SK-N-SH (cell line): ENCODE results near the gene MLC1. TPM values are rescaled to one million over a fixed set of nuclear protein-coding genes. Genes with fewer than 3 reads are reported as not detected.
A peak's percentile ranks its signal among the peaks of the same experiment; 100 is the strongest.

Source experiments
- CTCF ChIA-PET: fragments of 300-600, 350-600 bp; formaldehyde crosslinking; extraction: SDS; loops from one replicate; lab custom pipeline; 2021; lab: Yijun Ruan, JAX
- POLR2A ChIA-PET: fragments of 350-600 bp; sonication (Branson Sonifier 250); formaldehyde crosslinking; extraction: SDS; loops from one replicate; lab custom pipeline; 2020; ENCODE audit warnings: antibody characterized with exemption, inconsistent platforms; lab: Yijun Ruan, JAX
- DNase-seq: peaks from one replicate; pipeline ENCODE4 v3.0.0; 2012
- H2AFZ ChIP-seq: fragments of 200-600 bp; sonication (generic); 2 replicates; pipeline ENCODE4 v1.8.1; 2016; ENCODE audit warnings: antibody characterized with exemption, mild to moderate bottlenecking, low read depth
- H3F3A ChIP-seq: fragments of 200-600 bp; sonication (generic); replicated peaks from 2 replicates; pipeline ENCODE3; 2016; ENCODE audit warnings: antibody characterized with exemption, mild to moderate bottlenecking; ENCODE audit not compliant: insufficient read depth
- H3K27ac ChIP-seq, 2 experiments: fragments of 200-500 bp in 1 of 2; fragments of 200-600 bp in 1 of 2; sonication (Bioruptor generic) in 1 of 2; sonication (generic), shearing (Covaris generic) in 1 of 2; 2 replicates each; pipeline versions ENCODE4 v1.5.1 to v1.6.1; 2014 to 2016; ENCODE audit warnings: low read depth in 2 of 2, inconsistent platforms in 1 of 2, low read length in 1 of 2, mild to moderate bottlenecking in 1 of 2, mixed read lengths in 1 of 2
- H3K27me3 ChIP-seq: fragments of 200-600 bp; sonication (generic), shearing (Covaris generic); 2 replicates; pipeline ENCODE4 v1.6.1; 2016; ENCODE audit warnings: mixed run types; ENCODE audit not compliant: insufficient read depth
- H3K36me3 ChIP-seq, 2 experiments: fragments of 200-500 bp in 1 of 2; fragments of 200-600 bp in 1 of 2; sonication (Bioruptor generic) in 1 of 2; sonication (generic) in 1 of 2; replicated peaks in 1 of 2; 2 replicates each; pipeline versions ENCODE3 to v1.5.1; 2014 to 2016; ENCODE audit warnings: low read length in 1 of 2, mild to moderate bottlenecking in 1 of 2; ENCODE audit not compliant: insufficient read depth in 2 of 2, control insufficient read depth in 1 of 2
- H3K4me1 ChIP-seq, 2 experiments: fragments of 200-500 bp in 1 of 2; fragments of 200-600 bp in 1 of 2; sonication (Bioruptor generic) in 1 of 2; sonication (generic), shearing (Covaris generic) in 1 of 2; 2 replicates each; pipeline versions ENCODE4 v1.5.1 to v1.6.1; 2014 to 2016; ENCODE audit warnings: low read depth in 1 of 2, low read length in 1 of 2, mixed run types in 1 of 2; ENCODE audit not compliant: insufficient read depth in 2 of 2, control insufficient read depth in 1 of 2
- H3K4me2 ChIP-seq: fragments of 200-600 bp; sonication (generic), shearing (Covaris generic); 2 replicates; pipeline ENCODE4 v1.6.1; 2017; ENCODE audit warnings: mixed run types
- H3K4me3 ChIP-seq, 2 experiments: fragments of 200-500 bp in 1 of 2; fragments of 200-600 bp in 1 of 2; sonication (Bioruptor generic) in 1 of 2; sonication (generic), shearing (Covaris generic) in 1 of 2; 2 replicates each; pipeline versions ENCODE4 v1.5.1 to v1.8.1; 2014 to 2016; ENCODE audit warnings: low read depth in 2 of 2, inconsistent platforms in 1 of 2, low read length in 1 of 2, mild to moderate bottlenecking in 1 of 2, mixed read lengths in 1 of 2, moderate library complexity in 1 of 2
- H3K79me2 ChIP-seq: fragments of 200-600 bp; sonication (generic); 2 replicates; pipeline ENCODE4 v1.8.1; 2017; ENCODE audit warnings: mild to moderate bottlenecking; ENCODE audit not compliant: insufficient read depth
- H3K9ac ChIP-seq: fragments of 200-600 bp; sonication (generic); 2 replicates; pipeline ENCODE4 v1.6.1; 2017; ENCODE audit warnings: mixed run types
- H3K9me2 ChIP-seq: fragments of 200-600 bp; sonication (generic); 2 replicates; pipeline ENCODE4 v1.6.1; 2017; ENCODE audit warnings: mixed run types
- H3K9me3 ChIP-seq: fragments of 200-600 bp; sonication (generic); 2 replicates; pipeline ENCODE4 v1.6.1; 2017; ENCODE audit warnings: mixed run types, mild to moderate bottlenecking, moderate library complexity
- H4K20me1 ChIP-seq: fragments of 200-600 bp; sonication (generic); 2 replicates; pipeline ENCODE4 v1.6.1; 2017; ENCODE audit warnings: mild to moderate bottlenecking, mixed run types; ENCODE audit not compliant: insufficient read depth
- EP300 ChIP-seq, 2 experiments: IDR thresholded peaks; 2 replicates each; pipeline versions ENCODE4 v1.4.0 to v1.6.1; 2012; ENCODE audit warnings: borderline replicate concordance in 1 of 2, low read depth in 1 of 2, low read length in 1 of 2
- GABPA ChIP-seq: IDR thresholded peaks from 2 replicates; pipeline ENCODE4 v1.4.0; 2012; ENCODE audit warnings: low read depth, mild to moderate bottlenecking
- GATA2 ChIP-seq: sonication (generic); formaldehyde crosslinking; IDR thresholded peaks from 2 replicates; pipeline ENCODE4 v1.5.0; 2020; ENCODE audit warnings: mild to moderate bottlenecking, missing genetic modification reagents
- MEF2A ChIP-seq: IDR thresholded peaks from 2 replicates; pipeline ENCODE4 v1.4.0; 2012; ENCODE audit warnings: low read depth, borderline replicate concordance
- POLR2AphosphoS5 ChIP-seq: IDR thresholded peaks from 2 replicates; pipeline ENCODE4 v1.6.1; 2012; ENCODE audit warnings: low read depth, low read length
- RXRA ChIP-seq: IDR thresholded peaks from 2 replicates; pipeline ENCODE4 v1.4.0; 2012; ENCODE audit warnings: low read depth, mild to moderate bottlenecking, borderline replicate concordance
- SIN3A ChIP-seq: IDR thresholded peaks from 2 replicates; pipeline ENCODE4 v1.6.1; 2012; ENCODE audit warnings: low read depth, mild to moderate bottlenecking, low read length, moderate library complexity, borderline replicate concordance
- TEAD4 ChIP-seq: IDR thresholded peaks from 2 replicates; pipeline ENCODE4 v1.4.0; 2012; ENCODE audit warnings: mild to moderate bottlenecking, borderline replicate concordance; ENCODE audit not compliant: insufficient read depth
- YY1 ChIP-seq: IDR thresholded peaks from 2 replicates; pipeline ENCODE4 v1.4.0; 2012; ENCODE audit warnings: low read depth, mild to moderate bottlenecking
- WGBS: methylation state at CpG from one replicate; pipeline ENCODE4 v1.1.6; 2017; ENCODE audit warnings: low lambda C conversion rate; 5-methylcytosine and 5-hydroxymethylcytosine counted together
- polyA plus RNA-seq, 3 experiments: library from polyadenylated mRNA; depleted of rRNA; stranded (reverse); fragments of >200 nt; gene quantifications; 2 replicates each; pipeline ENCODE4 v1.2.3, GENCODE V29; 2012
- TF ChIP-seq, protein P1 (sequence below): fragments of 150-350 bp; IDR thresholded peaks from 2 replicates; pipeline ENCODE4 v1.6.1; 2016; ENCODE audit warnings: mild to moderate bottlenecking, low read depth, low read length
- TF ChIP-seq, protein P2 (sequence below): IDR thresholded peaks from 2 replicates; pipeline ENCODE4 v1.4.0; 2012; ENCODE audit warnings: low read depth, borderline replicate concordance
- TF ChIP-seq, protein P3 (sequence below): IDR thresholded peaks from 2 replicates; pipeline ENCODE4 v1.6.1; 2012; ENCODE audit warnings: mild to moderate bottlenecking, low read depth, low read length, moderate library complexity
- TF ChIP-seq, protein P4 (sequence below): IDR thresholded peaks from 2 replicates; pipeline ENCODE4 v1.4.0; 2012; ENCODE audit warnings: low read depth, borderline replicate concordance

MLC1 gene
- polyA plus RNA-seq, 1 of the 3 experiments (the other 2 are of a cell fraction): not detected

DNA sequence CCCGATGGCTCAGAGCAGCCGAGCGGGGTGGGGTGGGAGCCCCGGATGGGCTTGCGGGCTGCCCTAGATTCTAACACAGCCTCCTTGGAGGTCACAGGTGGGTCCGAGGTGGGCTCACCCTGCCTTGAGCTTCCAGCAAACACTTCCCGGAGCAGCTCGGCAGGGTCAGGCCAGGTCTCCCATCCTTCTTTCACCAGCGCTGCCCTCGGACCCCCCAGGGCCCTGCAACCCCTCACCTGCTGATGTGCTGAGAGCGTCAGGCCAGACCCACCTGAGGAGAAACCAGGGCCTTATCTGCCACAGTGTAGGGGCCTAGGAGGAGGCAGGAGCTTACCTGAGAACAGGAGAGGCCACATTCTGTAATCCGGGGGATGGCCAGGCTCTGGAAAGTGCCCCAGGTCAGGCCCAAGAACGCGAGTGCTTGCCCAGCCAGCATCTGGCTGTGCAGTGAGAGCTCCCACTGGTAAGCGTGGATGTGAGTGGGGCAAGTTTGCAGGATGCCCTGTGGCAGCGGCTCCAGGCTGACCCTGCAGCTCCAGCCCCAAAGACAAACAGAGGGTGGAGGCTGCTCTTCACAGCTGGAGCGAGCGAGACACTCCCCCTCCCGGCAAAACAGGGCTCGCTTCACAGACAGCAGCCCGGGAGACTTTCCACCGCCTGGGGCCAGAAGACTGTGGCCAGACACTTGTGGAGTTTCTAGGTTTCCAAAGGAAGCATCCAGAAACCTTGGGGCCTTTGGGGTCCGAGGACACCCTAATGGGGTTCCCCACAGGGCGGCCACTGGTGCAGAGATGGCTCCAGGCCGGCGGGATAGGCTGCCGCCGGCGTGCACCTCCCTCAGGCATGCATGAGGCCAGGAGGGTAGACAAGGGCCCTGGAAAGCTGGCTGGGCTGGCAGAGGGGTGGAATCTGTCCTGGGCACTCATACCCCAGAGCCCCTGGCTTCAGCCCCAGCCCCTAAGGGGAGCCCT is 72.7 kb downstream of the MLC1 start, which contains the start of gene IL17REL:
IL17REL (minus strand) TSS at position 555 of the 971 bp plus-strand sequence; CDS start at position 436, 119 bp downstream.
- TF ChIP-seq EP300 (IDR thresholded peaks at IDR 0.05; ENCODE audit: borderline replicate concordance in 1 of 2, low read depth in 1 of 2, low read length in 1 of 2) (no peak), YY1 (no peak), MEF2A (no peak), GATA2 (CRISPR knock-in tag) (no peak), GABPA (no peak), SIN3A (no peak), RXRA (no peak), POLR2AphosphoS5 (no peak), TEAD4 (no peak)
- TF ChIP-seq, protein P1, sequence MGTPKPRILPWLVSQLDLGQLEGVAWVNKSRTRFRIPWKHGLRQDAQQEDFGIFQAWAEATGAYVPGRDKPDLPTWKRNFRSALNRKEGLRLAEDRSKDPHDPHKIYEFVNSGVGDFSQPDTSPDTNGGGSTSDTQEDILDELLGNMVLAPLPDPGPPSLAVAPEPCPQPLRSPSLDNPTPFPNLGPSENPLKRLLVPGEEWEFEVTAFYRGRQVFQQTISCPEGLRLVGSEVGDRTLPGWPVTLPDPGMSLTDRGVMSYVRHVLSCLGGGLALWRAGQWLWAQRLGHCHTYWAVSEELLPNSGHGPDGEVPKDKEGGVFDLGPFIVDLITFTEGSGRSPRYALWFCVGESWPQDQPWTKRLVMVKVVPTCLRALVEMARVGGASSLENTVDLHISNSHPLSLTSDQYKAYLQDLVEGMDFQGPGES: no peak
- TF ChIP-seq, protein P2, sequence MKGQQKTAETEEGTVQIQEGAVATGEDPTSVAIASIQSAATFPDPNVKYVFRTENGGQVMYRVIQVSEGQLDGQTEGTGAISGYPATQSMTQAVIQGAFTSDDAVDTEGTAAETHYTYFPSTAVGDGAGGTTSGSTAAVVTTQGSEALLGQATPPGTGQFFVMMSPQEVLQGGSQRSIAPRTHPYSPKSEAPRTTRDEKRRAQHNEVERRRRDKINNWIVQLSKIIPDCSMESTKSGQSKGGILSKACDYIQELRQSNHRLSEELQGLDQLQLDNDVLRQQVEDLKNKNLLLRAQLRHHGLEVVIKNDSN: no peak
- TF ChIP-seq, protein P3, sequence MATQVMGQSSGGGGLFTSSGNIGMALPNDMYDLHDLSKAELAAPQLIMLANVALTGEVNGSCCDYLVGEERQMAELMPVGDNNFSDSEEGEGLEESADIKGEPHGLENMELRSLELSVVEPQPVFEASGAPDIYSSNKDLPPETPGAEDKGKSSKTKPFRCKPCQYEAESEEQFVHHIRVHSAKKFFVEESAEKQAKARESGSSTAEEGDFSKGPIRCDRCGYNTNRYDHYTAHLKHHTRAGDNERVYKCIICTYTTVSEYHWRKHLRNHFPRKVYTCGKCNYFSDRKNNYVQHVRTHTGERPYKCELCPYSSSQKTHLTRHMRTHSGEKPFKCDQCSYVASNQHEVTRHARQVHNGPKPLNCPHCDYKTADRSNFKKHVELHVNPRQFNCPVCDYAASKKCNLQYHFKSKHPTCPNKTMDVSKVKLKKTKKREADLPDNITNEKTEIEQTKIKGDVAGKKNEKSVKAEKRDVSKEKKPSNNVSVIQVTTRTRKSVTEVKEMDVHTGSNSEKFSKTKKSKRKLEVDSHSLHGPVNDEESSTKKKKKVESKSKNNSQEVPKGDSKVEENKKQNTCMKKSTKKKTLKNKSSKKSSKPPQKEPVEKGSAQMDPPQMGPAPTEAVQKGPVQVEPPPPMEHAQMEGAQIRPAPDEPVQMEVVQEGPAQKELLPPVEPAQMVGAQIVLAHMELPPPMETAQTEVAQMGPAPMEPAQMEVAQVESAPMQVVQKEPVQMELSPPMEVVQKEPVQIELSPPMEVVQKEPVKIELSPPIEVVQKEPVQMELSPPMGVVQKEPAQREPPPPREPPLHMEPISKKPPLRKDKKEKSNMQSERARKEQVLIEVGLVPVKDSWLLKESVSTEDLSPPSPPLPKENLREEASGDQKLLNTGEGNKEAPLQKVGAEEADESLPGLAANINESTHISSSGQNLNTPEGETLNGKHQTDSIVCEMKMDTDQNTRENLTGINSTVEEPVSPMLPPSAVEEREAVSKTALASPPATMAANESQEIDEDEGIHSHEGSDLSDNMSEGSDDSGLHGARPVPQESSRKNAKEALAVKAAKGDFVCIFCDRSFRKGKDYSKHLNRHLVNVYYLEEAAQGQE: no peak
- TF ChIP-seq, protein P4, sequence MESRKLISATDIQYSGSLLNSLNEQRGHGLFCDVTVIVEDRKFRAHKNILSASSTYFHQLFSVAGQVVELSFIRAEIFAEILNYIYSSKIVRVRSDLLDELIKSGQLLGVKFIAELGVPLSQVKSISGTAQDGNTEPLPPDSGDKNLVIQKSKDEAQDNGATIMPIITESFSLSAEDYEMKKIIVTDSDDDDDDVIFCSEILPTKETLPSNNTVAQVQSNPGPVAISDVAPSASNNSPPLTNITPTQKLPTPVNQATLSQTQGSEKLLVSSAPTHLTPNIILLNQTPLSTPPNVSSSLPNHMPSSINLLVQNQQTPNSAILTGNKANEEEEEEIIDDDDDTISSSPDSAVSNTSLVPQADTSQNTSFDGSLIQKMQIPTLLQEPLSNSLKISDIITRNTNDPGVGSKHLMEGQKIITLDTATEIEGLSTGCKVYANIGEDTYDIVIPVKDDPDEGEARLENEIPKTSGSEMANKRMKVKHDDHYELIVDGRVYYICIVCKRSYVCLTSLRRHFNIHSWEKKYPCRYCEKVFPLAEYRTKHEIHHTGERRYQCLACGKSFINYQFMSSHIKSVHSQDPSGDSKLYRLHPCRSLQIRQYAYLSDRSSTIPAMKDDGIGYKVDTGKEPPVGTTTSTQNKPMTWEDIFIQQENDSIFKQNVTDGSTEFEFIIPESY: no peak
- H3K9me3 ChIP-seq: no peaks in the 10 kb centered on the region
- DNase-seq: peak; percentile 43
- WGBS: 15% methylated on average over 9 of the region's 29 CpGs
- ChIA-PET POLR2A (no interaction called here), CTCF (interaction anchor here (0.8 to 3.8 kb wide), 2 partner anchors 15 to 18 kb away, joined by 3 to 20 read pairs; no protein-coding TSS in a partner anchor)
- no peaks in the 10 kb centered on the region for H3K4me1 ChIP-seq
- H3K27me3 ChIP-seq: peaks cover 64% of the 10 kb centered on the region
- no peaks in the 10 kb centered on the region for H3F3A ChIP-seq
- H2AFZ ChIP-seq: no peak within 1 kb of the TSS
- H3K36me3 ChIP-seq: no peaks in the 10 kb centered on the region
- H3K4me3 ChIP-seq: no peak within 1 kb of the TSS
- no peak within 1 kb of the TSS for H3K27ac ChIP-seq
- no peak within 1 kb of the TSS for H3K9ac ChIP-seq
- H3K79me2 ChIP-seq: no peaks in the 10 kb centered on the region
- no peaks in the 10 kb centered on the region for H3K9me2 ChIP-seq
- H3K4me2 ChIP-seq: no peak within 1 kb of the TSS
- H4K20me1 ChIP-seq: no peaks in the 10 kb centered on the region
